DOHH2 (cell line): ENCODE results near the gene ATP11A.

Source experiments
- H3F3A ChIP-seq: fragments of 200-600 bp; sonication (generic), shearing (Covaris generic); 2 replicates; pipeline ENCODE4 v1.6.0; 2016; ENCODE audit warnings: antibody characterized with exemption, mild to moderate bottlenecking; ENCODE audit not compliant: control insufficient read depth, insufficient read depth
- H3K27ac ChIP-seq: fragments of 200-600 bp; sonication (generic); 2 replicates; pipeline ENCODE4 v1.5.1; 2014; ENCODE audit warnings: low read depth, mild to moderate bottlenecking, low read length, moderate library complexity
- H3K27me3 ChIP-seq: fragments of 200-600 bp; sonication (generic); 2 replicates; pipeline ENCODE4 v1.6.1; 2014; ENCODE audit warnings: mild to moderate bottlenecking, low read length, mixed read lengths; ENCODE audit not compliant: control insufficient read depth
- H3K36me3 ChIP-seq: fragments of 200-600 bp; sonication (generic); 2 replicates; pipeline ENCODE4 v1.6.1; 2014; ENCODE audit warnings: mild to moderate bottlenecking, low read length, moderate library complexity, mixed read lengths; ENCODE audit not compliant: control insufficient read depth
- H3K4me1 ChIP-seq: fragments of 200-600 bp; sonication (generic); 2 replicates; pipeline ENCODE4 v1.6.1; 2014; ENCODE audit warnings: mild to moderate bottlenecking, low read length, mixed read lengths; ENCODE audit not compliant: control insufficient read depth
- H3K4me2 ChIP-seq: fragments of 200-600 bp; sonication (generic); 2 replicates; pipeline ENCODE4 v1.6.0; 2014; ENCODE audit warnings: mild to moderate bottlenecking, low read length, moderate library complexity
- H3K4me3 ChIP-seq: fragments of 200-600 bp; sonication (generic); 2 replicates; pipeline ENCODE4 v1.5.1; 2014; ENCODE audit warnings: mild to moderate bottlenecking, low read length, mixed read lengths
- H3K79me2 ChIP-seq: fragments of 200-600 bp; sonication (generic); 2 replicates; pipeline ENCODE4 v1.6.1; 2014; ENCODE audit warnings: mild to moderate bottlenecking, low read length, mixed read lengths; ENCODE audit not compliant: control insufficient read depth
- H3K9me2 ChIP-seq: fragments of 200-600 bp; sonication (generic); replicated peaks from 2 replicates; pipeline ENCODE4 v1.6.1; 2014; ENCODE audit warnings: mild to moderate bottlenecking, low read length, mixed read lengths; ENCODE audit not compliant: control insufficient read depth
- H3K9me3 ChIP-seq: fragments of 200-600 bp; sonication (generic); 2 replicates; pipeline ENCODE4 v1.6.1; 2014; ENCODE audit warnings: antibody characterized with exemption, low read length, mixed read lengths; ENCODE audit not compliant: control insufficient read depth, insufficient read depth
- H4K20me1 ChIP-seq: fragments of 200-600 bp; sonication (generic); 2 replicates; pipeline ENCODE4 v1.6.0; 2014; ENCODE audit warnings: low read depth, mild to moderate bottlenecking, antibody characterized with exemption, low read length, moderate library complexity; ENCODE audit not compliant: control insufficient read depth, insufficient read depth
- CTCF ChIP-seq: fragments of 200-600 bp; sonication (generic); IDR thresholded peaks from one replicate; pipeline ENCODE4 v1.5.1; 2014; ENCODE audit warnings: antibody characterized with exemption, mild to moderate bottlenecking, low read depth, low read length; ENCODE audit not compliant: poor library complexity, severe bottlenecking
- EZH2phosphoT487 ChIP-seq: fragments of 200-600 bp; sonication (generic); IDR thresholded peaks from 2 replicates; pipeline ENCODE4 v1.6.1; 2017; ENCODE audit warnings: borderline replicate concordance, mild to moderate bottlenecking, antibody characterized with exemption, low read length, moderate library complexity, mixed read lengths

ATP11A gene

GRCh38 chr13:112783135-112783977 is 93.5 kb downstream of the ATP11A start:
- Histone ChIP-seq H3K4me1 (no peaks in the 10 kb centered on the region), H3K36me3 (no peaks in the 10 kb centered on the region), H3F3A (no peaks in the 10 kb centered on the region), H3K4me3 (no peak overlapping the region), H3K9me3 (no peaks in the 10 kb centered on the region), H4K20me1 (no peaks in the 10 kb centered on the region), H3K27ac (no peak overlapping the region), H3K79me2 (no peaks in the 10 kb centered on the region; the same call in none of the 2 replicates), H3K9me2 (no peaks in the 10 kb centered on the region), H3K27me3 (no peaks in the 10 kb centered on the region), H3K4me2 (no peak overlapping the region)
- TF ChIP-seq EZH2phosphoT487: no peak
- no peak for TF ChIP-seq CTCF

GRCh38 chr13:112783978-112784371 is 94.1 kb downstream of the ATP11A start:
- no peak overlapping the region for H3K27ac ChIP-seq

GRCh38 chr13:112784811-112785482 is 95.1 kb downstream of the ATP11A start:
- Histone ChIP-seq H4K20me1 (no peaks in the 10 kb centered on the region), H3K4me3 (no peak overlapping the region), H3K4me1 (no peaks in the 10 kb centered on the region), H3K9me2 (no peaks in the 10 kb centered on the region), H3K4me2 (no peak overlapping the region), H3F3A (no peaks in the 10 kb centered on the region), H3K79me2 (no peaks in the 10 kb centered on the region; the same call in none of the 2 replicates), H3K36me3 (peaks cover 4% of the 10 kb centered on the region; the same call in 1 of the 2 replicates), H3K9me3 (no peaks in the 10 kb centered on the region), H3K27ac (no peak overlapping the region), H3K27me3 (no peaks in the 10 kb centered on the region)
- TF ChIP-seq EZH2phosphoT487: no peak
- no peak for TF ChIP-seq CTCF

More at GRCh38 chr13:112783978-112784371, 94.1 kb downstream of the ATP11A start:
- Histone ChIP-seq H3K4me1 (no peaks in the 10 kb centered on the region), H3K9me3 (no peaks in the 10 kb centered on the region), H4K20me1 (no peaks in the 10 kb centered on the region), H3K27me3 (no peaks in the 10 kb centered on the region), H3K36me3 (peaks cover 2% of the 10 kb centered on the region; the same call in 1 of the 2 replicates), H3K79me2 (no peaks in the 10 kb centered on the region; the same call in none of the 2 replicates), H3K4me2 (no peak overlapping the region), H3K4me3 (no peak overlapping the region), H3K9me2 (no peaks in the 10 kb centered on the region), H3F3A (no peaks in the 10 kb centered on the region)
- TF ChIP-seq EZH2phosphoT487 (no peak), CTCF (no peak)
